SK-N-SH treated with all-trans-retinoic acid at 6 μM for 48 hours (cell line): ENCODE results near the gene LYPD6B.
A peak's percentile ranks its signal among the peaks of the same experiment; 100 is the strongest.

Experiments
- ATAC-seq: fragments of 200-7000 bp; cut with Tn5 transposase; 3 replicates; pipeline ENCODE4 v1.9.1; 2020; ENCODE audit warnings: mild to moderate bottlenecking, moderate library complexity
- ARNTL ChIP-seq: fragments of 450-650 bp; formaldehyde crosslinking; IDR thresholded peaks from 2 replicates; pipeline ENCODE4 v1.5.0; 2020; ENCODE audit warnings: low read depth, mild to moderate bottlenecking, moderate library complexity, borderline replicate concordance
- CSDC2 ChIP-seq: fragments of 250-450 bp; sonication (Bioruptor Pico); IDR thresholded peaks from 2 replicates; pipeline ENCODE4 v1.5.0; 2020; ENCODE audit warnings: mild to moderate bottlenecking, moderate library complexity
- ESRRG ChIP-seq: fragments of 250-450 bp; sonication (Bioruptor Pico); IDR thresholded peaks from 2 replicates; pipeline ENCODE4 v1.6.1; 2021; ENCODE audit warnings: mild to moderate bottlenecking
- ISL1 ChIP-seq: fragments of 250-450 bp; sonication (Bioruptor Pico); IDR thresholded peaks from 2 replicates; pipeline ENCODE4 v2.1.2; 2022; ENCODE audit warnings: mild to moderate bottlenecking, moderate library complexity
- OSR1 ChIP-seq: fragments of 250-450 bp; sonication (Bioruptor Pico); IDR thresholded peaks from 2 replicates; pipeline ENCODE4 v1.8.0; 2022; ENCODE audit warnings: moderate library complexity, mild to moderate bottlenecking, inconsistent platforms
- POU6F1 ChIP-seq: fragments of 250-450 bp; sonication (Bioruptor Pico); IDR thresholded peaks from 2 replicates; pipeline ENCODE4 v1.8.0; 2021; ENCODE audit warnings: low read depth, mild to moderate bottlenecking, moderate library complexity, borderline replicate concordance
- PPARA ChIP-seq: fragments of 250-450 bp; sonication (Bioruptor Pico); IDR thresholded peaks from 2 replicates; pipeline ENCODE4 v1.5.0; 2020; ENCODE audit warnings: mild to moderate bottlenecking, borderline replicate concordance
- RARB ChIP-seq: fragments of 250-450 bp; sonication (Bioruptor Pico); IDR thresholded peaks from 2 replicates; pipeline ENCODE4 v1.8.0; 2021; ENCODE audit warnings: mild to moderate bottlenecking, moderate library complexity
- SNAI2 ChIP-seq: fragments of 250-450 bp; sonication (Bioruptor Pico); IDR thresholded peaks from 2 replicates; pipeline ENCODE4 v1.5.0; 2020; ENCODE audit warnings: mild to moderate bottlenecking, moderate library complexity
- TCF4 ChIP-seq: fragments of 250-450 bp; sonication (Bioruptor Pico); IDR thresholded peaks from 2 replicates; pipeline ENCODE4 v1.8.0; 2021; ENCODE audit warnings: mild to moderate bottlenecking, moderate library complexity, borderline replicate concordance
- TOX ChIP-seq: fragments of 250-450 bp; sonication (Bioruptor Pico); IDR thresholded peaks from 2 replicates; pipeline ENCODE4 v1.8.0; 2021; ENCODE audit warnings: mild to moderate bottlenecking, moderate library complexity, borderline replicate concordance
- TSHZ2 ChIP-seq: fragments of 250-450 bp; sonication (Bioruptor Pico); IDR thresholded peaks from 2 replicates; pipeline ENCODE4 v1.5.0; 2020; ENCODE audit warnings: mild to moderate bottlenecking, moderate library complexity
- ZC3H10 ChIP-seq: fragments of 250-450 bp; sonication (Bioruptor Pico); IDR thresholded peaks from 2 replicates; pipeline ENCODE4 v1.5.1; 2021; ENCODE audit warnings: mild to moderate bottlenecking, moderate library complexity
- ZFP3 ChIP-seq: fragments of 250-450 bp; sonication (Bioruptor Pico); IDR thresholded peaks from 2 replicates; pipeline ENCODE4 v1.5.0; 2020; ENCODE audit warnings: mild to moderate bottlenecking, moderate library complexity
- ZFP30 ChIP-seq: fragments of 450-650 bp; formaldehyde crosslinking; IDR thresholded peaks from 2 replicates; pipeline ENCODE4 v1.5.0; 2022; ENCODE audit warnings: mild to moderate bottlenecking, moderate library complexity
- ZNF565 ChIP-seq: fragments of 450-650 bp; formaldehyde crosslinking; conservative IDR thresholded peaks from 2 replicates; pipeline ENCODE4 v1.5.0; 2020; ENCODE audit warnings: low read depth, mild to moderate bottlenecking, moderate library complexity
- ZNF8 ChIP-seq: fragments of 450-650 bp; formaldehyde crosslinking; IDR thresholded peaks from 2 replicates; pipeline ENCODE4 v1.5.0; 2020; ENCODE audit warnings: mild to moderate bottlenecking, moderate library complexity
- TF ChIP-seq, protein P1 (sequence below): fragments of 250-450 bp; sonication (Bioruptor Pico); IDR thresholded peaks from 2 replicates; pipeline ENCODE4 v1.5.1; 2020; ENCODE audit warnings: low read depth, mild to moderate bottlenecking, moderate library complexity
- TF ChIP-seq, protein P2 (sequence below): fragments of 250-450 bp; sonication (Bioruptor Pico); IDR thresholded peaks from 2 replicates; pipeline ENCODE4 v1.5.1; 2021; ENCODE audit warnings: mild to moderate bottlenecking, moderate library complexity
- TF ChIP-seq, protein P3 (sequence below): fragments of 250-450 bp; sonication (Bioruptor Pico); IDR thresholded peaks from 2 replicates; pipeline ENCODE4 v1.8.0; 2020; ENCODE audit warnings: mild to moderate bottlenecking, moderate library complexity, borderline replicate concordance

The LYPD6B gene

GRCh38 chr2:149038442-149039212 is at the start of gene LYPD6B:
LYPD6B (plus strand) TSS chr2:149038699; CDS start chr2:149130949, 92,250 bp downstream.
- TF ChIP-seq CSDC2 (CRISPR knock-in tag): no peak
- no peak for TF ChIP-seq ZNF565 (CRISPR knock-in tag)
- no peak for TF ChIP-seq OSR1 (CRISPR knock-in tag)
- TF ChIP-seq, protein P1, sequence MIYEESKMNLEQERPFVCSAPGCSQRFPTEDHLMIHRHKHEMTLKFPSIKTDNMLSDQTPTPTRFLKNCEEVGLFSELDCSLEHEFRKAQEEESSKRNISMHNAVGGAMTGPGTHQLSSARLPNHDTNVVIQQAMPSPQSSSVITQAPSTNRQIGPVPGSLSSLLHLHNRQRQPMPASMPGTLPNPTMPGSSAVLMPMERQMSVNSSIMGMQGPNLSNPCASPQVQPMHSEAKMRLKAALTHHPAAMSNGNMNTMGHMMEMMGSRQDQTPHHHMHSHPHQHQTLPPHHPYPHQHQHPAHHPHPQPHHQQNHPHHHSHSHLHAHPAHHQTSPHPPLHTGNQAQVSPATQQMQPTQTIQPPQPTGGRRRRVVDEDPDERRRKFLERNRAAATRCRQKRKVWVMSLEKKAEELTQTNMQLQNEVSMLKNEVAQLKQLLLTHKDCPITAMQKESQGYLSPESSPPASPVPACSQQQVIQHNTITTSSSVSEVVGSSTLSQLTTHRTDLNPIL (CRISPR knock-in tag): no peak
- no peak for TF ChIP-seq RARB (CRISPR knock-in tag)
- TF ChIP-seq ZC3H10: no peak
- TF ChIP-seq ESRRG (CRISPR knock-in tag): no peak
- ATAC-seq: peak; percentile 80

GRCh38 chr2:148989882-148990493 is 48.5 kb upstream of the LYPD6B start:
- peak; percentile 97 for ATAC-seq

DNA sequence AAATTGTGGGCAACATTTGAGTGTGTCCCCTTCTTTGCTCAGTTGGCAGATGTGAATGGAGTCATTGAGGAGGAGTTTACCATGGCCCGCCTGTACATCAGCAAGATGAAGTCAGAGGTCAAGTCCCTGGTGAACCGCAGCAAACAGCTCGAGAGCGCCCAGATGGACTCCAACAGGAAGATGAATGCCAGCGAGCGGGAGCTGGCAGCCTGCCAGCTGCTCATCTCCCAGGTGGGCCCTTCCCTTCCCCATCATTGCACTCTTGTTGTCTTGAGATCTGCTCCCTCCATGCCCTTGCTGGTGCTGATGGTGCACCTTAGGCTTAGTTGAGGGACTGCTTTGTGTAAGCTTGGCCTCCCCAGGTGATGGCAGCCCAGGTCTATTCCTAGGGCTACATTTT is 47.5 kb upstream of the LYPD6B start:
- ATAC-seq: no peak
- TF ChIP-seq ZNF565 (CRISPR knock-in tag): no peak
- TF ChIP-seq TSHZ2 (CRISPR knock-in tag): no peak
- TF ChIP-seq POU6F1 (CRISPR knock-in tag): no peak
- no peak for TF ChIP-seq ZNF8 (CRISPR knock-in tag)
- TF ChIP-seq CSDC2 (CRISPR knock-in tag): no peak
- TF ChIP-seq PPARA (CRISPR knock-in tag): no peak
- TF ChIP-seq, protein P1 (CRISPR knock-in tag): no peak
- TF ChIP-seq RARB (CRISPR knock-in tag): no peak

More at GRCh38 chr2:148989882-148990493, 48.5 kb upstream of the LYPD6B start:
- TF ChIP-seq, protein P2, sequence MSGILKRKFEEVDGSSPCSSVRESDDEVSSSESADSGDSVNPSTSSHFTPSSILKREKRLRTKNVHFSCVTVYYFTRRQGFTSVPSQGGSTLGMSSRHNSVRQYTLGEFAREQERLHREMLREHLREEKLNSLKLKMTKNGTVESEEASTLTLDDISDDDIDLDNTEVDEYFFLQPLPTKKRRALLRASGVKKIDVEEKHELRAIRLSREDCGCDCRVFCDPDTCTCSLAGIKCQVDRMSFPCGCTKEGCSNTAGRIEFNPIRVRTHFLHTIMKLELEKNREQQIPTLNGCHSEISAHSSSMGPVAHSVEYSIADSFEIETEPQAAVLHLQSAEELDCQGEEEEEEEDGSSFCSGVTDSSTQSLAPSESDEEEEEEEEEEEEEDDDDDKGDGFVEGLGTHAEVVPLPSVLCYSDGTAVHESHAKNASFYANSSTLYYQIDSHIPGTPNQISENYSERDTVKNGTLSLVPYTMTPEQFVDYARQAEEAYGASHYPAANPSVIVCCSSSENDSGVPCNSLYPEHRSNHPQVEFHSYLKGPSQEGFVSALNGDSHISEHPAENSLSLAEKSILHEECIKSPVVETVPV (CRISPR knock-in tag): no peak
- TF ChIP-seq TOX (CRISPR knock-in tag) (no peak), ZFP30 (CRISPR knock-in tag) (no peak), ARNTL (CRISPR knock-in tag) (no peak), ZNF565 (CRISPR knock-in tag) (no peak), ISL1 (no peak), ZFP3 (CRISPR knock-in tag) (no peak), PPARA (CRISPR knock-in tag) (no peak), SNAI2 (CRISPR knock-in tag) (no peak), TCF4 (CRISPR knock-in tag) (no peak), POU6F1 (CRISPR knock-in tag) (no peak), ZC3H10 (no peak), CSDC2 (CRISPR knock-in tag) (no peak)
- TF ChIP-seq, protein P1 (CRISPR knock-in tag): no peak
- TF ChIP-seq, protein P3, sequence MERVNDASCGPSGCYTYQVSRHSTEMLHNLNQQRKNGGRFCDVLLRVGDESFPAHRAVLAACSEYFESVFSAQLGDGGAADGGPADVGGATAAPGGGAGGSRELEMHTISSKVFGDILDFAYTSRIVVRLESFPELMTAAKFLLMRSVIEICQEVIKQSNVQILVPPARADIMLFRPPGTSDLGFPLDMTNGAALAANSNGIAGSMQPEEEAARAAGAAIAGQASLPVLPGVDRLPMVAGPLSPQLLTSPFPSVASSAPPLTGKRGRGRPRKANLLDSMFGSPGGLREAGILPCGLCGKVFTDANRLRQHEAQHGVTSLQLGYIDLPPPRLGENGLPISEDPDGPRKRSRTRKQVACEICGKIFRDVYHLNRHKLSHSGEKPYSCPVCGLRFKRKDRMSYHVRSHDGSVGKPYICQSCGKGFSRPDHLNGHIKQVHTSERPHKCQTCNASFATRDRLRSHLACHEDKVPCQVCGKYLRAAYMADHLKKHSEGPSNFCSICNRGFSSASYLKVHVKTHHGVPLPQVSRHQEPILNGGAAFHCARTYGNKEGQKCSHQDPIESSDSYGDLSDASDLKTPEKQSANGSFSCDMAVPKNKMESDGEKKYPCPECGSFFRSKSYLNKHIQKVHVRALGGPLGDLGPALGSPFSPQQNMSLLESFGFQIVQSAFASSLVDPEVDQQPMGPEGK (CRISPR knock-in tag): no peak
